Uterus (tissue), 2 donors: ENCODE data around the gene VPS26C.

Experiments
- CTCF ChIP-seq, 4 experiments: fragments of 200-600 bp in 2 of 4; fragments of 450-650 bp in 2 of 4; sonication (generic) in 2 of 4; IDR thresholded peaks; one replicate each; pipeline ENCODE4 v1.5.1; 2016 to 2019; ENCODE audit warnings: antibody characterized with exemption in 4 of 4, mild to moderate bottlenecking in 2 of 4, moderate library complexity in 1 of 4
- POLR2A ChIP-seq, 2 donors: fragments of 450-650 bp; IDR thresholded peaks; one replicate each; pipeline ENCODE4 v1.6.1; 2016; ENCODE audit warnings: antibody characterized with exemption in 2 of 2, mild to moderate bottlenecking in 1 of 2, moderate library complexity in 1 of 2

DNA sequence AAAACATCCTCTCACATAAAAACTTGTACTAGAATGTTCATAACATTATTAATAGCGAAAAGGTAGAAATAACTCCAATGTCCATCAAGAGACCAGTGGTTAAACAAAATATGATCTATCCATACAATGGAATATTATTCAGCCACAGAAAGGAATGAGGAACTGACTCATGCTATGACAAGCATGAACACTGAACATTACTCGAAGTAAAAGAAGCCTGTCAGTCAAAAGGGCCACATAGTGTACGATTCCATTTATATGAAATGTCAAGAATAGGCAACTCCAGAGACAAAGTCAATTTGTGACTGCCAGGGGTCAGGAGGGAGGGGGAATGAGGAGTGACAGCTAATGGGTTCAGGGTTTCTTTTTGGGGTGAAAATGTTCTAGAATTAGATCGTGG is 2.3 kb downstream of the VPS26C start:
- TF ChIP-seq CTCF (IDR thresholded peaks at IDR 0.05) = no peak
- no peak for TF ChIP-seq POLR2A (IDR thresholded peaks at IDR 0.05)
